HG02759 (cell line): ENCODE measurements around the gene MMP24.
"Not testable (repeated sequence)": the region's sequence is repeated elsewhere in the genome, so short reads cannot be mapped to it uniquely, and the experiment has no call there.

Experiments used
- ATAC-seq: cut with Tn5 transposase; IDR thresholded peaks from one replicate; pipeline ENCODE4 v1.9.1; 2021; ENCODE audit warnings: mild to moderate bottlenecking, moderate library complexity; ENCODE audit not compliant: unreplicated experiment

Gene MMP24

DNA sequence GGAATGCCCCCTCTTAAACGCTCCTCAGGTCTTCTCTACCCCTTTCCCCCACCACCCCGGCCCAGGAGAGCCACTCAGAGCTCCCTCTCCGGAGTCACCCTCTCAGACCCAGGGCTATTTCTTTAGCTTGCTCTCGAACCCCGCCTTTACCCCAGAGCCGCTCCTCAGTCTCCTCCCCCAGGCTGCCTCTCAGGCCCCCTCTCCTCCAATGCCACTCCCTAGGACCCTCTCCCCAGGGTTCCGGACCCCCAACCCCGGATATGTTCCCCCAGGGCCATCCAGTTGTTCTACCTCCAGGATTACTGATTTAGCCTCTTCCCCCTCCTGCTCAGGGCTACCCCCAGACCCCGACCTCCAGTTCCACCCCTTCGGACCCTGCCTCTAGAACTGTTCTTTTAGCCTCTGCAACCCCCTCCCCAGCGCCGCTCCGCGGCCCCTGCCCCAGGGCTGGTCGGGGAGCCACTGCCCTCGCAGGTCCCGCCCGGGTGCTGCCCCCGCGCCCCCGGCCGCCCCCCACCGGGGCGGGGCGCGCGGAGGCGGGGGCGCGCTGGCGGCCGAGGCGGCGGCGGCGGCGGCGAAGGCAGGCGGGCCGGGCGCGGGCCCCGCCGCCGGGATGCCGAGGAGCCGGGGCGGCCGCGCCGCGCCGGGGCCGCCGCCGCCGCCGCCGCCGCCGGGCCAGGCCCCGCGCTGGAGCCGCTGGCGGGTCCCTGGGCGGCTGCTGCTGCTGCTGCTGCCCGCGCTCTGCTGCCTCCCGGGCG lies at the start of gene MMP24:
MMP24 (plus strand) TSS at position 565 of the 758 bp plus-strand sequence; CDS start at position 614, 49 bp downstream.
- ATAC-seq = no peak

- ATAC-seq = no peak
These were observed 46.9 kb upstream of the MMP24 start for GRCh38 chr20:35179292-35180212.

DNA sequence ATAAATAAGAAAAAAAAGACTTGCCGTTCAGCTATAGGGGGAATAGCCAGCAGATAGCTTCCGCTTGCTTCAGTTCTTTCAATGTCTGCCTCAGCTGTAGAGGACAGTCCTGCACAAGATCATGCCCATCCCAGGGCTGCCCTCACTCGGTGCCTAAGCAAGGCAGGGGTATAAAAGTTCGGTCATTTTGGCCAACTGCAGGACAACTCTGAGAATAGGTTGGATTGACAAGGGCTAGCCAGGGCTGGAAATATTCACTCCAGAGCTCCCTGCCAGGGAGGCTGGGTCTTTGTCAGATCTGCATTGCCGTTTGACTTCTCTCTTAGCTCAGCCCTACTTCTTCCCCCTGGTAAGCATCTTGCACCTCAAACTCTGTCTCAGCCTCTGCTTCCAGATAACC lies 46.2 kb upstream of the MMP24 start:
- no peak for ATAC-seq

- ATAC-seq = no peak
These were observed 44.8 kb upstream of the MMP24 start for GRCh38 chr20:35181731-35182130.

DNA sequence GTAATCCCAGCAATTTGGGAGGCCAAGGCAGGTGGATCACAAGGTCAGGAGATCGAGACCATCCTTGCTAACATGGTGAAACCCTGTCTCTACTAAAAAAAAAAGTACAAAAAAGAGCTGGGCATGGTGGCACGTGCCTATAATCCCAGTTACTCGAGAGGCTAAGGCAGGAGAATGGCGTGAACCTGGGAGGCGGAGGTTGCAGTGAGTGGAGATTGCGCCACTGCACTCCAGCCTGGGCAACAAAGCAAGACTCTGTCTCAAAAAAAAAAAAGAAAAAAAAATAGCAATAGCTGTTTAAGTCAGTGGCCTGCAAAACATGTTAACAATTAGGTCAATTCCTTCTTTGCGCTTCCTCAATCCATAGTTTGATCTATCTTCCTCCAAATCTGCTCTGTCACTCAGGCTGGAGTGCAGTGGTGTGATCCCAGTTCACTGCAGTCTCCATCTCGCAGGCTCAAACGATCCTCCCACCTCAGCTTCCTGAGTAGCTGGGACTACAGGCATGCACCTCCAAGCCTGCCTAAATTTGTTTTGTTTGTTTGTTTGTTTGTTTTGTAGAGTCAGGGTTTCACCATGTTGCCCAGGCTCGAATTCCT lies 39.7 kb upstream of the MMP24 start:
- ATAC-seq = not testable (repeated sequence)

DNA sequence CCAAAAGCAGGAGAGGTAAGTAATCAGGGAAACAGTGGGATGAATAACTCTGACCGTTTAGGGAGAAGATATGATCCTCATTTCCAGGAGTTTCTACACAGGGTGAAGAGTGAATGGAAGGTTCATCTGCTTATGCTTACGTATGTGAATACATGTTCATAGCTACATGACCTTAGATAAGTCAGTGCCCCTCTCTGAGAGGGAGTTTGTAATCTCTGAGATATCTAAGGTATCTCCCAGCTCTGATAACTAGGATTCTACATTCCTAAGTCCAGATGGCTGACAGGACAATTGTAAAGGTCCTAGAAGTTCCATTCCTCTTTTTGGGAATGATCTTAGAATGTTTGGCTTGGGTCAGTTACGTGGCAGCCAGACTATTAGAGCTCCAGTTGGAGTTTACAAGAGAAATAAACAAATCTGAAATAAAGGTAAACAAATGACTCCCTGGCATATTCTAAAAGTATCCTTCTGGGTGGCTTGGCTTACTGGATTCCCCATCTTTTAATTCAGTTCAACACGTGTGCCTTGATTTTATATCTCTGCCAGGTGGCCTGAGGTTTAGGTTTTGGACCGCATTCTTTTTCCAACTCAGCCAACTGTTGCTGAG lies 38.8 kb upstream of the MMP24 start:
- no peak for ATAC-seq

DNA sequence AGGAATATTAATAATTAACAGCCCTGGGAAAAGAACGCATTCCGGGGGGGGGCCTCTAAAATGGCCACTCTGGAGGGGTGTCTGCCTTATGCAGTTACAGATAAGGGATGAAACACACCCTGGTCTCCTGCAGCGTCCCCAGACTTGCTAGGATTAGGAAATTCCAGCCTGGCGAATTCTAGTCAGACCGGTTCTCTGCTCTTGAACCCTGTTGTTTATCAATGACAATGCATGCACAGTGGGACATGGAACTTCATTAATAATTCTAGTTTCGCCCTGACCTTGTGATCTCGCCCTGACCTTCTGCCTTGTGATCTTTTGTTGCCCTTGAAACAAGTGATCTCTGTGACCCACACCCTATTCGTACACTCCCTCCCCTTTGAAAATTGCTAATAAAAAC lies 37.3 kb upstream of the MMP24 start:
- ATAC-seq = not testable (repeated sequence)

GRCh38 chr20:35190556-35190955 lies 35.9 kb upstream of the MMP24 start:
- no peak for ATAC-seq

- ATAC-seq = no peak
These were observed 34.9 kb upstream of the MMP24 start for GRCh38 chr20:35191419-35192117.

GRCh38 chr20:35192118-35192872 lies 34.2 kb upstream of the MMP24 start:
- ATAC-seq = no peak

DNA sequence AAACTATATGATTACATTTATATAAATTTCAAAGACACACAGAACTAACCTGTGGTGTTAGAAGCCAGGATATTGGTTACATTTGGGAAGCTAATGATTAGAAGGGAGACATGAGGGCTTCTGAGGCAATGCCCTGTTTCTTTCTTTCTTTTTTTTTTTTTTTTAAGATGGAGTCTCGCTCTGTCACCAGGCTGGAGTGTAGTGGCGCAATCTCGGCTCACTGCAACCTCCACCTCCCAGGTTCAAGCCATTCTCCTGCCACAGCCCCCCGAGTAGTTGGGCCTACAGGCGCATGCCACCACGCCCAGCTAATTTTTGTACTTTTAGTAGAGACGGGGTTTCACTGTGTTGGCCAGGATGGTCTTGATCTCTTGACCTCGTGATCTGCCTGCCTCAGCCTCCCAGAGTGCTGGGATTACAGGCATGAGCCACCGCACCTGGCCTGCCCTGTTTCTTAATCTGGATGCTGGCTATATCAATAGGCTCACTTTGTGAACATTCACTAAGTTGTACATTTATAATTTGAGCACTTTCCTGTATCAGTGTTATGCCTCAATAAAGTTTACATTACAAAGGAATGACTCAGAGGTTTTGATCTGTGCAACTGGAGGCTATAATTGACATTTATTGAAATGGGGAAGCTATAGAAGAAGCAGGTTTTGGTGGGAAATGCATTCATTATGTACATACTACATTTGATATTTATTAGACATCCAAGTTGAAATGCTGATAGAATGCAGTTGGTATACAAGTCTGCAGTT lies 33.3 kb upstream of the MMP24 start:
- ATAC-seq = not testable (repeated sequence)

- no peak for ATAC-seq
These were observed 30.2 kb upstream of the MMP24 start for GRCh38 chr20:35196313-35196712.

DNA sequence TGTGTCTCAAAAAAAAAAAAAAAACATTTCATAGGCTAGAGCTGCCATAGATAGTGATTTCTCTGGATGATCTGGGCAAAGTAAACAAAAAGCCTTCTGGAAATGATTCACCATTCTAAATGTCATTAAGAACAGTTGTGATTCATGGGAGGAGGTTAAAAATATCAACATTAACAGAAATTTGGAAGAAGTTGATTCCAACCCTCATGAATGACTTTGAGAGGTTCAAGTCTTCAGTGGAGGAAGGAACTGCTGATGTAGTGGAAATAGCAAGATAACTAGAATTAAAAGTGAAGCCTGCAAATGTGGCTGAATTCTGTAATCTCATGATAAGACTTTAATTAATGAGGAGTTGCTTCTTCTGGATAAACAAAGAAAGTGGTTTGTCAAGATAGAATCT lies 26.8 kb upstream of the MMP24 start:
- no peak for ATAC-seq

GRCh38 chr20:35200267-35200666 lies 26.2 kb upstream of the MMP24 start:
- ATAC-seq = no peak

GRCh38 chr20:35201467-35201866 lies 25.0 kb upstream of the MMP24 start:
- ATAC-seq = not testable (repeated sequence)

- no peak for ATAC-seq
These were observed 19.7 kb upstream of the MMP24 start for GRCh38 chr20:35206802-35207201.

DNA sequence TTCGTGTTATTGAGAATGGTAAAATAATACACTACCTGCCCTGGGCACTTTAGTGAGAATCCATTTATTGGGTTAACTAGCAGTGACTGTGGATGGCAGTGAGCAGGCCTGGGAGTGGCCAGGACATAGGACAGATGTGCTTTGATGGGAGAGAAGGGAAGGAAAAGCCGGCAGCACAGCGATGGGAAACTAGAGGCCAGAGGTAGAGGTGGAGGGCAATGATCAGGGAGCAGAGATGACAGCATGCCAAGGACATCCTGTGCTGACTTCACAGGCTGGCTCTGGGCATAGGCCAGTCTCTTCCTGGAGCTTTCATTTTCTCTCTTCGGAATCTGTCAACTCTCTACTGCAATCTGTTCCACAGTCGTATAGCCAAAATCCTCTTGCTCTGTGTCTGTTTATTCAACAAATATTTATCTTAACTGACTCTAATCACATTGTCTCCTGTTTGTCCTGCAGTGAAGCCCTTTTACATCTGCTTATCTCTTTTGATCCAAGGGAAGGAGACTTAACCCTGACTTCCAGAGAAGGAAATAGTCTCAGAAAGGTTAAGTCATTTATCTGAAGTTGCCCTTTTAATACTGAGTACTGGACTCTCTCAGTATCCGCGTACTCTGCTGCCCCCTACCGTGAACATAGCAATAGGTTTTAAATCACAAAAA lies 18.4 kb upstream of the MMP24 start:
- no peak for ATAC-seq
